Suppressor macrophage (primary cell): Measurements from ENCODE around the gene ETFB.
"Not testable (repeated sequence)": the region's sequence is repeated elsewhere in the genome, so short reads cannot be mapped to it uniquely, and the experiment has no call there.

Experiments
- DNase-seq, 4 experiments: peaks; one replicate each; pipeline ENCODE4 v3.0.0-alpha.2; 2020 to 2022
- total RNA-seq, 17 experiments: gene quantifications; one replicate each; lab custom pipeline; 2026; ENCODE audit warnings: mixed read lengths in 6 of 17, inconsistent platforms in 3 of 17; lab: John Stamatoyannopoulos, UW

The ETFB gene
- 7.1 to 14.1 (median 9.1) reads per million in 17 experiments for total RNA-seq

- peak in 1 of 4 experiments; percentile 31 for DNase-seq
Measured at GRCh38 chr19:51365965-51366388, at the start of gene ETFB. Gene ETFB, minus strand, starts transcription at chr19:51366388. Its CDS starts 62 bp downstream, at chr19:51366326.

- DNase-seq = no peak
Measured at GRCh38 chr19:51415187-51415586, 49.0 kb upstream of the ETFB start.

- no peak for DNase-seq
Measured at GRCh38 chr19:51410950-51411748, 45.0 kb upstream of the ETFB start.

- DNase-seq = peak; percentile 78 to 93 (median 90)
Measured at GRCh38 chr19:51407511-51408131, 41.4 kb upstream of the ETFB start.

GRCh38 chr19:51402117-51402516 is 35.9 kb upstream of the ETFB start:
- DNase-seq = no peak

GRCh38 chr19:51399936-51400335 is 33.7 kb upstream of the ETFB start:
- DNase-seq = not testable (repeated sequence)

GRCh38 chr19:51399231-51399630 is 33.0 kb upstream of the ETFB start:
- no peak for DNase-seq

GRCh38 chr19:51398096-51398704 is 32.0 kb upstream of the ETFB start:
- peak in 3 of 4 experiments; percentile 23 to 77 (median 68) for DNase-seq

GRCh38 chr19:51397453-51397852 is 31.3 kb upstream of the ETFB start:
- DNase-seq = not testable (repeated sequence)

GRCh38 chr19:51396175-51396574 is 30.0 kb upstream of the ETFB start:
- no peak for DNase-seq

- peak; percentile 96 to 99 (median 98) for DNase-seq
Measured at GRCh38 chr19:51394050-51394836, 28.1 kb upstream of the ETFB start.

- peak in 2 of 4 experiments; percentile 19 to 23 for DNase-seq
Measured at GRCh38 chr19:51392701-51393100, 26.5 kb upstream of the ETFB start.

- no peak for DNase-seq
Measured at GRCh38 chr19:51391073-51391611, 25.0 kb upstream of the ETFB start.

GRCh38 chr19:51389143-51389542 is 23.0 kb upstream of the ETFB start:
- no peak for DNase-seq

GRCh38 chr19:51387924-51388389 is 21.8 kb upstream of the ETFB start, which contains the start of gene LIM2:
Gene LIM2, minus strand, starts transcription at chr19:51387974. Its CDS starts 531 bp downstream, at chr19:51387443.
- DNase-seq = no peak

- DNase-seq = no peak
Measured at GRCh38 chr19:51386882-51387520, 20.8 kb upstream of the ETFB start.

GRCh38 chr19:51382004-51382403 is 15.8 kb upstream of the ETFB start:
- DNase-seq = no peak

GRCh38 chr19:51380379-51380778 is 14.2 kb upstream of the ETFB start:
- DNase-seq = no peak

- no peak for DNase-seq
Measured at GRCh38 chr19:51377422-51377821, 11.2 kb upstream of the ETFB start.

GRCh38 chr19:51375504-51376221 is 9.5 kb upstream of the ETFB start:
- no peak for DNase-seq
